GM21619 (cell line): ENCODE results near the gene AGPAT2.

ENCODE experiments used
- ATAC-seq: cut with Tn5 transposase; IDR thresholded peaks from one replicate; pipeline ENCODE4 v1.9.1; 2021; ENCODE audit not compliant: unreplicated experiment

Gene AGPAT2

GRCh38 chr9:136689108-136689460 is 1.8 kb upstream of the AGPAT2 start:
- no peak for ATAC-seq

GRCh38 chr9:136688274-136689107 is 1.2 kb upstream of the AGPAT2 start:
- ATAC-seq: no peak

- ATAC-seq: no peak
Measured at GRCh38 chr9:136687721-136688223, 515 bp upstream of the AGPAT2 start.

GRCh38 chr9:136686534-136686793 is 793 bp downstream of the AGPAT2 start:
- no peak for ATAC-seq

GRCh38 chr9:136685790-136686533 is 1.3 kb downstream of the AGPAT2 start:
- ATAC-seq: no peak

- no peak for ATAC-seq
Measured at GRCh38 chr9:136685216-136685615, 2.0 kb downstream of the AGPAT2 start.

GRCh38 chr9:136684799-136685198 is 2.5 kb downstream of the AGPAT2 start:
- no peak for ATAC-seq

- no peak for ATAC-seq
Measured at GRCh38 chr9:136684339-136684738, 2.9 kb downstream of the AGPAT2 start.

- no peak for ATAC-seq
Measured at GRCh38 chr9:136683755-136684154, 3.5 kb downstream of the AGPAT2 start.

GRCh38 chr9:136683173-136683745 is 4.0 kb downstream of the AGPAT2 start:
- ATAC-seq: no peak

GRCh38 chr9:136682710-136683109 is 4.5 kb downstream of the AGPAT2 start:
- ATAC-seq: no peak

- ATAC-seq: no peak
Measured at GRCh38 chr9:136681945-136682699, 5.1 kb downstream of the AGPAT2 start.

- no peak for ATAC-seq
Measured at GRCh38 chr9:136681029-136681428, 6.2 kb downstream of the AGPAT2 start.

GRCh38 chr9:136679431-136679941 is 7.8 kb downstream of the AGPAT2 start:
- no peak for ATAC-seq

- no peak for ATAC-seq
Measured at GRCh38 chr9:136678624-136679023, 8.6 kb downstream of the AGPAT2 start.

- ATAC-seq: no peak
Measured at GRCh38 chr9:136678034-136678433, 9.2 kb downstream of the AGPAT2 start.

GRCh38 chr9:136676920-136677686 is 10.2 kb downstream of the AGPAT2 start:
- ATAC-seq: no peak

GRCh38 chr9:136676297-136676794 is 10.9 kb downstream of the AGPAT2 start:
- no peak for ATAC-seq

GRCh38 chr9:136675477-136676296 is 11.6 kb downstream of the AGPAT2 start:
- no peak for ATAC-seq
